Effector CD4-positive, alpha-beta T cell (primary cell): Measurements from ENCODE around the gene AP5Z1.

Source experiments
- DNase-seq: peaks from one replicate; pipeline ENCODE4 v3.0.0-alpha.2; 2020

Gene AP5Z1

GRCh38 chr7:4803397-4804241, 28.2 kb downstream of the AP5Z1 start:
- no peak for DNase-seq

- no peak for DNase-seq
Measured at GRCh38 chr7:4805110-4805983, 29.9 kb downstream of the AP5Z1 start.

- DNase-seq = no peak
Measured at GRCh38 chr7:4805984-4806300, 30.5 kb downstream of the AP5Z1 start.

- DNase-seq = no peak
Measured at GRCh38 chr7:4806983-4807597, 31.7 kb downstream of the AP5Z1 start.

- no peak for DNase-seq
Measured at GRCh38 chr7:4807598-4808016, 32.2 kb downstream of the AP5Z1 start.

GRCh38 chr7:4808026-4808425, 32.6 kb downstream of the AP5Z1 start:
- DNase-seq = no peak

- DNase-seq = no peak
Measured at GRCh38 chr7:4808565-4808964, 33.1 kb downstream of the AP5Z1 start.

GRCh38 chr7:4809091-4809591, 33.7 kb downstream of the AP5Z1 start:
- no peak for DNase-seq

GRCh38 chr7:4809666-4810065, 34.2 kb downstream of the AP5Z1 start:
- no peak for DNase-seq

- no peak for DNase-seq
Measured at GRCh38 chr7:4814433-4814832, 39.0 kb downstream of the AP5Z1 start.

- no peak for DNase-seq
Measured at GRCh38 chr7:4815121-4815520, 39.7 kb downstream of the AP5Z1 start.

- DNase-seq = no peak
Measured at GRCh38 chr7:4815609-4816418, 40.4 kb downstream of the AP5Z1 start.

- no peak for DNase-seq
Measured at GRCh38 chr7:4816419-4817080, 41.1 kb downstream of the AP5Z1 start.

- DNase-seq = no peak
Measured at GRCh38 chr7:4817178-4817901, 41.9 kb downstream of the AP5Z1 start.

- DNase-seq = no peak
Measured at GRCh38 chr7:4818000-4818794, 42.8 kb downstream of the AP5Z1 start.

GRCh38 chr7:4819560-4820404, 44.4 kb downstream of the AP5Z1 start:
- no peak for DNase-seq

GRCh38 chr7:4820405-4820966, 45.1 kb downstream of the AP5Z1 start:
- DNase-seq = no peak

GRCh38 chr7:4820967-4821471, 45.6 kb downstream of the AP5Z1 start:
- no peak for DNase-seq

- no peak for DNase-seq
Measured at GRCh38 chr7:4822677-4823076, 47.3 kb downstream of the AP5Z1 start.
